ENCODE results near the gene TP73. TPM values are rescaled to one million over a fixed set of nuclear protein-coding genes. Genes with fewer than 3 reads are reported as not detected.

TP73 gene
- total RNA-seq, 2 donors from 2014 or later = 5.1 to 15.1 TPM

- Histone ChIP-seq H3K27ac (no peak overlapping the region), H3K9me3 (no peaks in the 10 kb centered on the region), H3K4me3 (no peak overlapping the region), H3K36me3 (peaks cover 0 to 4% of the 10 kb centered on the region in 2 donors), H3K27me3 (replicated peaks; ENCODE audit: insufficient read depth) (no peaks in the 10 kb centered on the region), H3K4me1 (replicated peaks) (no peaks in the 10 kb centered on the region)
- intact Hi-C loops (cut with DNase I) = no loop called here
- WGBS = 94% methylated on average over 22 of the region's 22 CpGs
- no peak for TF ChIP-seq CTCF (IDR thresholded peaks at IDR 0.05)
- no peak for TF ChIP-seq POLR2A (IDR thresholded peaks at IDR 0.05)
- no peak for TF ChIP-seq POLR2AphosphoS5 (IDR thresholded peaks at IDR 0.05)
- no peak for DNase-seq (ENCODE audit: low spot score)
These were observed 18.1 kb upstream of the TP73 start for GRCh38 chr1:3634059-3634800.

- H3K4me1 ChIP-seq (replicated peaks) = no peaks in the 10 kb centered on the region
- intact Hi-C loops (cut with DNase I) = no loop called here
- TF ChIP-seq POLR2AphosphoS5 (IDR thresholded peaks at IDR 0.05) = no peak
- no peak for TF ChIP-seq CTCF (IDR thresholded peaks at IDR 0.05)
- TF ChIP-seq POLR2A (IDR thresholded peaks at IDR 0.05) = no peak
- DNase-seq (ENCODE audit: low spot score) = no peak
- 86% methylated on average over 14 of the region's 14 CpGs for WGBS
- no peaks in the 10 kb centered on the region for H3K9me3 ChIP-seq
- H3K27me3 ChIP-seq (replicated peaks; ENCODE audit: insufficient read depth) = no peaks in the 10 kb centered on the region
- no peak overlapping the region for H3K27ac ChIP-seq
- H3K4me3 ChIP-seq = no peak overlapping the region
- peaks cover 4 to 6% of the 10 kb centered on the region in 2 donors for H3K36me3 ChIP-seq
These were observed 16.2 kb upstream of the TP73 start for GRCh38 chr1:3636080-3636479.

DNA sequence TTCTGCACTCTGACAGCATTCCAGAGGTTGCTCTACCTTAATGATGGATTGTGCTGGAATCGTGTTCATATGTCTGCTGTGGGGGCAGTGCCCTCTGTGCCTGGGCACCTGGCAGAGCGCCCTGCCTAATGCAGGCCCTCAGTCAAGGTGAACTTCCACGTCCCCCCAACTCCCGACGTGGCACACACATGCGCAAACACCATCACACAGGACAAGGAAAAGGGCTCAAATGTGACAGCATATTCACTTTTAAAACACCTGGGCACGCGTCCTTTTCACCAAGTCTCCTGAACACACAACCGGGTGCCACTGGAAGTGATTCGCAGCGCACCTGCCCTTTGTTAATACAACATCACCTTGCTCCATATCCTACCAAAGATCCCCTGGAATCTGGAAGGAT is 15.8 kb upstream of the TP73 start:
- H3K36me3 ChIP-seq = peaks cover 4 to 6% of the 10 kb centered on the region in 2 donors
- no peak for TF ChIP-seq CTCF (IDR thresholded peaks at IDR 0.05)
- TF ChIP-seq POLR2A (IDR thresholded peaks at IDR 0.05) = no peak
- TF ChIP-seq POLR2AphosphoS5 (IDR thresholded peaks at IDR 0.05) = no peak
- WGBS = 94% methylated on average over 11 of the region's 11 CpGs

DNA sequence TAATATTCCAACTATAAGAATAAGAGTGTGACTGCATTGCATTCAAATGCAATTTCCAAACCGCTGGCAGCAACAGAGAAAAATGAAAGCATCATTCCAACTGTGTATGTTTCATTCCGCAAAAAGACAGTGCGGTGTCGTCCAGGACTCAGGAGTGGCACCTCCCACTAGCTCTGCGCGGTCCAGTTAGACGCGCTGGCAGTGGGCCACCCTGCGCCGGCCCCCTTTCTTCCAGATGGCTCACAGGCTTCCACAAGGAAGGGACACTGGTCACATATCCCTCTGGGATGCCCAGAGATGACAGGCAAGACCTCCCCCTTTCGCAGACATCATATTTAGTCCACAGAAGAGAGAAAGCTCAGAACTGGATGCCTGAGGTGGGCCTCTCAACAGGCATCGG is 14.3 kb upstream of the TP73 start:
- H3K9me3 ChIP-seq = no peaks in the 10 kb centered on the region
- H3K27ac ChIP-seq = no peak overlapping the region
- WGBS = 91% methylated on average over 12 of the region's 12 CpGs
- TF ChIP-seq POLR2A (IDR thresholded peaks at IDR 0.05) (no peak), POLR2AphosphoS5 (IDR thresholded peaks at IDR 0.05) (no peak), CTCF (IDR thresholded peaks at IDR 0.05) (no peak)
- H3K27me3 ChIP-seq (replicated peaks; ENCODE audit: insufficient read depth) = no peaks in the 10 kb centered on the region
- peaks cover 4 to 6% of the 10 kb centered on the region in 2 donors for H3K36me3 ChIP-seq
- intact Hi-C loops (cut with DNase I) = no loop called here
- no peaks in the 10 kb centered on the region for H3K4me1 ChIP-seq (replicated peaks)
- no peak overlapping the region for H3K4me3 ChIP-seq
- DNase-seq (ENCODE audit: low spot score) = no peak

More for the DNA sequence above, 15.8 kb upstream of the TP73 start:
- intact Hi-C loops (cut with DNase I) = no loop called here
- DNase-seq (ENCODE audit: low spot score) = no peak
- Histone ChIP-seq H3K4me3 (no peak overlapping the region), H3K27ac (no peak overlapping the region), H3K4me1 (replicated peaks) (no peaks in the 10 kb centered on the region), H3K9me3 (no peaks in the 10 kb centered on the region), H3K27me3 (replicated peaks; ENCODE audit: insufficient read depth) (no peaks in the 10 kb centered on the region)

DNA sequence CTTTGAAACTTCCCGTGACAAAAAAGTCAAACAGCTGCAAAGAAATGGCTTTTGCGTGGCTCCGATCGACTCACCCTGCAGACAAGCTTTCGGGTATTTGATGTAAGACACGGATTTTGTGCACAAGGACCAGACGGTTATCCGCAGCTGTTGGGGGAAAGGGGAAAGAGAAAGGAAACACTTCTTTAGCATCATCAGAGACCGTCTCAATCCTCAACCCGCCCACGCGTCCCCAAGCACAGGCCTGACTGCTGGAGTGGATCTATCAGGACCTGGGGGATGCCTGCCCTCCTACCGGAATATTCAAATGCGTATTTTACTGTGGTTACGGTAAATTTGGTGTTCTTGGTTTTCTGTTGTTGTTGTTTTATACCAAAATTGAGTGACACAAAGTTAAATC is 13.6 kb upstream of the TP73 start:
- no peaks in the 10 kb centered on the region for H3K27me3 ChIP-seq (replicated peaks; ENCODE audit: insufficient read depth)
- peaks cover 4 to 6% of the 10 kb centered on the region in 2 donors for H3K36me3 ChIP-seq
- H3K4me1 ChIP-seq (replicated peaks) = no peaks in the 10 kb centered on the region
- no peak for DNase-seq (ENCODE audit: low spot score)
- no peak overlapping the region for H3K4me3 ChIP-seq
- intact Hi-C loops (cut with DNase I) = no loop called here
- no peaks in the 10 kb centered on the region for H3K9me3 ChIP-seq
- H3K27ac ChIP-seq = no peak overlapping the region
- WGBS = 96% methylated on average over 15 of the region's 15 CpGs
- TF ChIP-seq CTCF (IDR thresholded peaks at IDR 0.05) (no peak), POLR2A (IDR thresholded peaks at IDR 0.05) (no peak), POLR2AphosphoS5 (IDR thresholded peaks at IDR 0.05) (no peak)
